Naive thymus-derived CD4-positive, alpha-beta T cell (primary cell): Measurements from ENCODE around the gene ILF3. TPM values are rescaled to one million over a fixed set of nuclear protein-coding genes. Genes with fewer than 3 reads are reported as not detected.

Experiments used
- ATAC-seq: fragments of 150-1000 bp; cut with Tn5 transposase; 2 replicates; pipeline ENCODE4 v1.10.0; 2021; ENCODE audit warnings: mild to moderate bottlenecking, moderate library complexity
- CTCF ChIA-PET: fragments of 350-600 bp; sonication (Branson Sonifier 250); formaldehyde crosslinking; loops from one replicate; lab custom pipeline; 2021; ENCODE audit warnings: antibody characterized with exemption; lab: Charles Lee
- POLR2A ChIA-PET: fragments of 350-600 bp; sonication (Branson Sonifier 250); formaldehyde crosslinking; loops from one replicate; lab custom pipeline; 2021; ENCODE audit warnings: antibody characterized with exemption, inconsistent platforms; lab: Charles Lee
- DNase-seq, 9 donors: peaks; one replicate each; pipeline versions ENCODE4 v3.0.0 to v3.0.0-alpha.2; 2020 to 2022; ENCODE audit warnings: mixed read lengths in 1 of 9
- H3K27ac ChIP-seq: one replicate; pipeline ENCODE4 v1.7.0; 2013; ENCODE audit warnings: mild to moderate bottlenecking, low read depth, low read length, moderate library complexity
- H3K27me3 ChIP-seq, 2 donors: one replicate each; pipeline ENCODE4 v1.7.0; 2013; ENCODE audit warnings: low read length in 2 of 2, mild to moderate bottlenecking in 2 of 2, moderate library complexity in 2 of 2; ENCODE audit not compliant: control insufficient read depth in 2 of 2, insufficient read depth in 2 of 2
- H3K36me3 ChIP-seq, 3 experiments: 1 replicate in 2 of 3; 2 replicates in 1 of 3; pipeline ENCODE4 v1.7.0; 2013; ENCODE audit warnings: low read length in 3 of 3, mild to moderate bottlenecking in 3 of 3, moderate library complexity in 1 of 3; ENCODE audit not compliant: insufficient read depth in 3 of 3, control insufficient read depth in 2 of 3
- H3K4me1 ChIP-seq, 2 donors: one replicate each; pipeline ENCODE4 v1.7.0; 2013; ENCODE audit warnings: low read length in 2 of 2, mild to moderate bottlenecking in 2 of 2, moderate library complexity in 1 of 2; ENCODE audit not compliant: control insufficient read depth in 2 of 2, insufficient read depth in 2 of 2
- H3K4me3 ChIP-seq: 2 replicates; pipeline ENCODE4 v1.7.0; 2013; ENCODE audit warnings: mild to moderate bottlenecking, low read length
- H3K9me3 ChIP-seq, 3 experiments: 1 replicate in 2 of 3; 2 replicates in 1 of 3; pipeline ENCODE4 v1.7.0; 2013; ENCODE audit warnings: low read length in 3 of 3; ENCODE audit not compliant: control insufficient read depth in 2 of 3
- H3K27ac Mint-ChIP-seq, 9 donors: one replicate each; pipeline ENCODE4 v1.8.0; 2020 to 2022; ENCODE audit warnings: mixed read lengths in 9 of 9, mild to moderate bottlenecking in 8 of 9, moderate library complexity in 5 of 9, inconsistent platforms in 2 of 9
- H3K27me3 Mint-ChIP-seq, 5 donors: one replicate each; pipeline ENCODE4 v1.8.0; 2021 to 2022; ENCODE audit warnings: mixed read lengths in 5 of 5, mild to moderate bottlenecking in 1 of 5
- H3K36me3 Mint-ChIP-seq, 5 donors: one replicate each; pipeline ENCODE4 v1.8.0; 2020 to 2022; ENCODE audit warnings: mixed read lengths in 5 of 5, mild to moderate bottlenecking in 3 of 5, inconsistent platforms in 1 of 5
- H3K4me1 Mint-ChIP-seq, 7 donors: one replicate each; pipeline ENCODE4 v1.8.0; 2020 to 2022; ENCODE audit warnings: mixed read lengths in 7 of 7, mild to moderate bottlenecking in 3 of 7, inconsistent platforms in 1 of 7
- H3K4me3 Mint-ChIP-seq, 10 donors: one replicate each; pipeline ENCODE4 v1.8.0; 2020 to 2022; ENCODE audit warnings: mild to moderate bottlenecking in 10 of 10, mixed read lengths in 10 of 10, moderate library complexity in 6 of 10, inconsistent platforms in 2 of 10
- H3K9me3 Mint-ChIP-seq, 11 donors: one replicate each; pipeline ENCODE4 v1.8.0; 2020 to 2022; ENCODE audit warnings: mixed read lengths in 11 of 11, mild to moderate bottlenecking in 4 of 11, inconsistent platforms in 1 of 11, moderate library complexity in 1 of 11
- intact Hi-C, 2 donors: fragments of 100-400 bp; cut with micrococcal nuclease; formaldehyde crosslinking; loops; one replicate each; pipeline ENCODE4 v1.15.1; 2023
- polyA plus RNA-seq, 2 donors: library from polyadenylated mRNA; unstranded; fragments of 300-500 nt; fragmentation: Illumina TruSeq; gene quantifications; one replicate each; pipeline ENCODE4 v1.2.3, GENCODE V29; 2021
- total RNA-seq, 6 experiments: library from RNA in 5 of 6; stranded (reverse) in 5 of 6; gene quantifications; 1 replicate in 5 of 6; 2 replicates in 1 of 6; pipeline ENCODE4 v1.2.3 and lab custom pipeline; 2021 to 2026

Gene ILF3
- total and polyA plus RNA-seq, 7 experiments from 2014 or later = 91.0 to 515 (median 364) TPM

GRCh38 chr19:10727685-10728201, 73.6 kb downstream of the ILF3 start:
- Histone ChIP-seq H3K27me3 (no peaks in the 10 kb centered on the region), H3K27ac (no peak overlapping the region), H3K4me3 (no peak overlapping the region), H3K9me3 (no peaks in the 10 kb centered on the region), H3K36me3 (peaks cover 0 to 13% (median 0%) of the 10 kb centered on the region in 3 experiments), H3K4me1 (peaks cover 23 to 24% of the 10 kb centered on the region in 2 donors)
- no peaks in the 10 kb centered on the region for H3K9me3 Mint-ChIP-seq
- no peak for ATAC-seq
- ChIA-PET POLR2A (interaction anchor here (0.6 to 1.3 kb wide), 3 partner anchors 10 to 115 kb away, joined by 3 to 5 read pairs (median 5); partner anchors contain the start of gene DNM2), CTCF (interaction anchor here (0.6 kb wide), 1 partner anchor 132 kb away, joined by 4 read pairs; no protein-coding TSS in a partner anchor)
- peaks cover 43 to 86% (median 66%) of the 10 kb centered on the region in 7 donors for H3K4me1 Mint-ChIP-seq
- H3K4me3 Mint-ChIP-seq = peak overlapping the region in 4 of 10 donors; percentile 26 to 68 (median 40)
- H3K27ac Mint-ChIP-seq = peak overlapping the region; percentile 52 to 99 (median 81)
- no peak for DNase-seq
- no peaks in the 10 kb centered on the region for H3K27me3 Mint-ChIP-seq
- intact Hi-C loops = no loop called here
- peaks cover 4 to 25% (median 15%) of the 10 kb centered on the region in 5 donors for H3K36me3 Mint-ChIP-seq

- DNase-seq (no peak), ATAC-seq (no peak)
- Histone ChIP-seq H3K4me3 (no peak overlapping the region), H3K9me3 (no peaks in the 10 kb centered on the region), H3K4me1 (peaks cover 23 to 24% of the 10 kb centered on the region in 2 donors), H3K36me3 (peaks cover 0 to 6% (median 0%) of the 10 kb centered on the region in 3 experiments), H3K27me3 (no peaks in the 10 kb centered on the region), H3K27ac (no peak overlapping the region)
- H3K27ac Mint-ChIP-seq = peak overlapping the region in 7 of 9 donors; percentile 30 to 99 (median 95)
- no peaks in the 10 kb centered on the region for H3K9me3 Mint-ChIP-seq
- CTCF ChIA-PET = no interaction called here
- peaks cover 4 to 21% (median 15%) of the 10 kb centered on the region in 5 donors for H3K36me3 Mint-ChIP-seq
- H3K4me3 Mint-ChIP-seq = peak overlapping the region in 3 of 10 donors; percentile 25 to 51 (median 47)
- intact Hi-C loops = no loop called here
- POLR2A ChIA-PET = interaction anchor here (0.6 to 0.7 kb wide), 2 partner anchors 30 to 565 kb away, joined by 3 to 4 read pairs; no protein-coding TSS in a partner anchor
- no peaks in the 10 kb centered on the region for H3K27me3 Mint-ChIP-seq
- peaks cover 31 to 75% (median 62%) of the 10 kb centered on the region in 7 donors for H3K4me1 Mint-ChIP-seq
These were observed 75.3 kb downstream of the ILF3 start for GRCh38 chr19:10729411-10729810.

DNA sequence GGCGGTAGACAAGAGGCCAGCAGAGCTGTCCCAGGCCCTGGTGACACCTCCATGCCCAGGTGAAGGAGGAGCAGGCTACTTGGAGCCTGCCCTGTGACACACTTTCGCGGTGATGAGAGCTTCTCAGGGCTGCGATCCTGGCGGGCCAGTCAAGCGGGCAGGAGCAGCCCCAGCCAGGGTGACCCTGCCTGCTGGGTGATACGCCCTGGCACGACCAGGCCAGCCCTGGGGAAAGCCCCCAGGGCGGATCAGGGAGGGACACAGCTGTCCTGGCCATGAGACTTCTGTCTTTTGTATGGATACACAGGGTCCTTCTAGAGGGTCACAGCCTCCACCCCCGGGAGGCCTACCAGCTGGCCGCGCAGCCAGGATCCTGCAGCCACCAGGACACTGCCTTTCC, 76.8 kb downstream of the ILF3 start:
- Mint-ChIP-seq H3K27me3 (no peaks in the 10 kb centered on the region), H3K4me3 (peak overlapping the region in 9 of 10 donors; percentile 30 to 85 (median 78)), H3K4me1 (peaks cover 26 to 71% (median 53%) of the 10 kb centered on the region in 7 donors), H3K36me3 (peaks cover 4 to 22% (median 15%) of the 10 kb centered on the region in 5 donors), H3K9me3 (no peaks in the 10 kb centered on the region), H3K27ac (peak overlapping the region; percentile 91 to 99 (median 97))
- Histone ChIP-seq H3K27ac (peak overlapping the region; percentile 59), H3K36me3 (peaks cover 0 to 6% (median 0%) of the 10 kb centered on the region in 3 experiments), H3K4me3 (no peak overlapping the region), H3K9me3 (no peaks in the 10 kb centered on the region), H3K4me1 (peaks cover 23 to 24% of the 10 kb centered on the region in 2 donors), H3K27me3 (no peaks in the 10 kb centered on the region)
- ChIA-PET POLR2A (interaction anchor here (0.7 to 2.3 kb wide), 6 partner anchors 17 to 104 kb away, joined by 3 to 10 read pairs (median 3); partner anchors contain the start of gene TMED1), CTCF (interaction anchor here (0.6 to 1.3 kb wide), 5 partner anchors 13 to 133 kb away, joined by 3 to 8 read pairs (median 4); partner anchors contain the start of gene DNM2)
- DNase-seq (no peak), ATAC-seq (no peak)
- intact Hi-C loops = loop anchor here (1.0 kb wide), 3 partner anchors 14 to 28 kb away; no protein-coding TSS in a partner anchor

DNA sequence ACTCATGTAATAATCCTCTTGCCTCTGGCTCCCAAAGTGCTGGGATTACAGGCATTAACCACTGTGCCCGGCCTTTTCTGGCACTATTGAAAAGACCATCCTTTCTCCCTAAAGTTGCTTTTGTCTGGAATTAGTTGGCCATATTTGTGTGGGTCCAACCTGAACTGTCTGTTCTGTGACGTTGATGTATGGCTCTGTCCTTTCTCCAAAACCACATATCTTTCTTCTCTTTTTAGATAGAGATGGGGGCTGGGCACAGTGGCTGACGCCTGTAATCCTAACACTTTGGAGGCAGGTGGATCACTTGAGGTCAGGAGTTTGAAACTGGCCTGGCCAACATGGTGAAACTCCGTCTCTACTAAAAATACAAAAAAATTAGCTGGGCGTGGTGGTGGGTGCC, 81.6 kb downstream of the ILF3 start:
- Mint-ChIP-seq H3K36me3 (peaks cover 0 to 37% (median 5%) of the 10 kb centered on the region in 5 donors), H3K9me3 (peaks cover 0 to 4% (median 0%) of the 10 kb centered on the region in 11 donors), H3K27me3 (no peaks in the 10 kb centered on the region), H3K4me3 (no peak overlapping the region), H3K4me1 (peaks cover 17 to 64% (median 44%) of the 10 kb centered on the region in 7 donors), H3K27ac (no peak overlapping the region)
- DNase-seq (no peak), ATAC-seq (no peak)
- no peaks in the 10 kb centered on the region for H3K27me3 ChIP-seq
- ChIA-PET CTCF (no interaction called here), POLR2A (no interaction called here)
- no peak overlapping the region for H3K27ac ChIP-seq
- no peaks in the 10 kb centered on the region for H3K9me3 ChIP-seq
- no peak overlapping the region for H3K4me3 ChIP-seq
- peaks cover 0 to 11% (median 0%) of the 10 kb centered on the region in 3 experiments for H3K36me3 ChIP-seq
- intact Hi-C loops = no loop called here
- peaks cover 9 to 12% of the 10 kb centered on the region in 2 donors for H3K4me1 ChIP-seq

DNA sequence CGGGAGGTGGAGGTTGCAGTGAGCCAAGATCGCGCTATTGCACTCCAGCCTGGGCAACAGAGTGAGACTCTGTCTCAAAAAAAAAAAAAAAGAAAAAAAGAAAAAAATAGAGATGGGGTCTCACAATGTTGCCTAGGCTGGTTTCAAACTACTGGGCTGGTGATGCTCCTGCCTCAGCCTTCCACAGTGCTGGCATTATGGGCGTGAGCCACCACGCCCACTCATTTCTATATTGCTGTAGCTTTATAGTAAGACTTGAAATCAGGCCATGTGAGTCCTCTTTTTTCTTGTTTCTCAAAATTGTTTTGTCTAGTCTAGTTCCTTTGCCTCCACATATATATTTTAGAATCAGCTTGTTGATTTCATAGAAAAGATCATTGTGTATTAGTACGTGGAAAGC, 82.0 kb downstream of the ILF3 start:
- Mint-ChIP-seq H3K36me3 (peaks cover 0 to 41% (median 5%) of the 10 kb centered on the region in 5 donors), H3K27ac (peak overlapping the region in 5 of 9 donors; percentile 40 to 80 (median 67)), H3K4me3 (no peak overlapping the region), H3K9me3 (peaks cover 0 to 5% (median 0%) of the 10 kb centered on the region in 11 donors), H3K27me3 (no peaks in the 10 kb centered on the region), H3K4me1 (peaks cover 16 to 64% (median 44%) of the 10 kb centered on the region in 7 donors)
- no peak for DNase-seq
- Histone ChIP-seq H3K27me3 (no peaks in the 10 kb centered on the region), H3K4me1 (peaks cover 4 to 8% of the 10 kb centered on the region in 2 donors), H3K27ac (no peak overlapping the region), H3K4me3 (no peak overlapping the region), H3K36me3 (peaks cover 0 to 11% (median 0%) of the 10 kb centered on the region in 3 experiments), H3K9me3 (no peaks in the 10 kb centered on the region)
- ATAC-seq = no peak
- ChIA-PET CTCF (no interaction called here), POLR2A (no interaction called here)
- intact Hi-C loops = no loop called here

GRCh38 chr19:10736916-10737551, 82.9 kb downstream of the ILF3 start:
- Histone ChIP-seq H3K4me1 (peaks cover under 1 to 3% of the 10 kb centered on the region in 2 donors), H3K4me3 (no peak overlapping the region), H3K36me3 (peaks cover 0 to 11% (median 0%) of the 10 kb centered on the region in 3 experiments), H3K9me3 (no peaks in the 10 kb centered on the region), H3K27ac (no peak overlapping the region), H3K27me3 (no peaks in the 10 kb centered on the region)
- H3K27ac Mint-ChIP-seq = peak overlapping the region in 7 of 9 donors; percentile 29 to 83 (median 67)
- CTCF ChIA-PET = no interaction called here
- POLR2A ChIA-PET = no interaction called here
- no peaks in the 10 kb centered on the region for H3K27me3 Mint-ChIP-seq
- DNase-seq (no peak), ATAC-seq (no peak)
- intact Hi-C loops = no loop called here
- H3K4me1 Mint-ChIP-seq = peaks cover 16 to 63% (median 45%) of the 10 kb centered on the region in 7 donors
- H3K36me3 Mint-ChIP-seq = peaks cover 0 to 46% (median 8%) of the 10 kb centered on the region in 5 donors
- H3K4me3 Mint-ChIP-seq = peak overlapping the region in 1 of 10 donors; percentile 21
- peaks cover 0 to 5% (median 0%) of the 10 kb centered on the region in 11 donors for H3K9me3 Mint-ChIP-seq
